IPS-15b (cell line): ENCODE results near the gene FANCL.
A peak's percentile ranks its signal among the peaks of the same experiment; 100 is the strongest.
"Not testable (repeated sequence)": the region's sequence is repeated elsewhere in the genome, so short reads cannot be mapped to it uniquely, and the experiment has no call there.

Experiments used
- H3K27me3 ChIP-seq: one replicate; pipeline ENCODE4 v1.6.1; 2013; ENCODE audit warnings: low read length; ENCODE audit not compliant: control insufficient read depth, insufficient read depth
- H3K36me3 ChIP-seq: one replicate; pipeline ENCODE4 v1.6.1; 2013; ENCODE audit warnings: low read length; ENCODE audit not compliant: control insufficient read depth, insufficient read depth
- H3K4me1 ChIP-seq: one replicate; pipeline ENCODE4 v1.6.1; 2013; ENCODE audit warnings: mild to moderate bottlenecking, low read length; ENCODE audit not compliant: control insufficient read depth, insufficient read depth
- H3K4me3 ChIP-seq: one replicate; pipeline ENCODE4 v1.5.1; 2013; ENCODE audit warnings: low read depth, low read length
- H3K9ac ChIP-seq: one replicate; pipeline ENCODE4 v1.6.1; 2013; ENCODE audit warnings: low read depth, mild to moderate bottlenecking, low read length
- H3K9me3 ChIP-seq: one replicate; pipeline ENCODE4 v1.6.1; 2013; ENCODE audit warnings: mild to moderate bottlenecking, low read length; ENCODE audit not compliant: control insufficient read depth, insufficient read depth

The FANCL gene

DNA sequence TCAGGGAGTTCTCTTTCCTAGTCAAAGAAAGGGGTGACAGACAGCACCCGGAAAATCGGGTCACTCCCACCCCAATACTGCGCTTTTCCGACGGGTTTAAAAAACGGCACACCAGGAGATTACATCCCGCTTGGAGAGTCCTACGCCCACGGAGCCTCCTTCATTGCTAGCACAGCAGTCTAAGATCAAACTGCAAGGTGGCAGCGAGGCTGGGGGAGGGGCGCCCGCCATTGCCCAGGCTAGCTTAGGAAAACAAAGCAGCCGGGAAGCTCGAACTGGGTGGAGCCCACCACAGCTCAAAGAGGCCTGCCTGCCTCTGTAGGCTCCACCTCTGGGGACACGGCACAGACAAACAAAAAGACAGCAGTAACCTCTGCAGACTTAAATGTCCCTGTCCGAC is 69.3 kb downstream of the FANCL start:
- not testable (repeated sequence) for H3K27me3 ChIP-seq
- H3K4me3 ChIP-seq, result peak overlapping the region; percentile 37

DNA sequence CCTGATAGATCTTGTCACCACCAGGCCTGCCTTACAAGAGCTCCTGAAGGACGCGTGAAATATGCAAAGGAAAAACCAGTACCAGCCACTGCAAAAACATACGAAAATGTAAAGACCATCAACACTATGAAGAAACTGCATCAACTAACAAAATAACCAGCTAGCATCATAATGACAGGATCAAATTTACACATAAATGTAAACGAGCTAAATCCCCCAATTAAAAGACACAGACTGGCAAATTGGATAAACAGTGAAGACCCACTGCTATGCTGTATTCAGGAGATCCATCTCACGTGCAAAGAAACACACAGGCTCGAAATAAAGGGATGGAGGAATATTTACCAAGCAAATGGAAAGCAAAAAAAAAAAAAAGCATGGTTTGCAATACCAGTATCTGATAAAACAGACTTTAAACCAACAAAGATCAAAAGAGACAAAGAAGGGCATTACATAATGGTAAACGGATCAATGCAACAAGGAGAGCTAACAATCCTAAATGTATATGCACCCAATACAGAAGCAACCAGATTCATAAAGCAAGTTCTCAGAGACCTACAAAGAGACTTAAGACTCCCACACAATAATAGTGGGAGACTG is 70.7 kb downstream of the FANCL start:
- H3K4me3 ChIP-seq, H3K9me3 ChIP-seq, H3K36me3 ChIP-seq, H3K27me3 ChIP-seq, H3K9ac ChIP-seq, H3K4me1 ChIP-seq: not testable (repeated sequence)

More for the DNA sequence above, 69.3 kb downstream of the FANCL start:
- H3K4me1 ChIP-seq, H3K36me3 ChIP-seq, H3K9ac ChIP-seq, H3K9me3 ChIP-seq: not testable (repeated sequence)

DNA sequence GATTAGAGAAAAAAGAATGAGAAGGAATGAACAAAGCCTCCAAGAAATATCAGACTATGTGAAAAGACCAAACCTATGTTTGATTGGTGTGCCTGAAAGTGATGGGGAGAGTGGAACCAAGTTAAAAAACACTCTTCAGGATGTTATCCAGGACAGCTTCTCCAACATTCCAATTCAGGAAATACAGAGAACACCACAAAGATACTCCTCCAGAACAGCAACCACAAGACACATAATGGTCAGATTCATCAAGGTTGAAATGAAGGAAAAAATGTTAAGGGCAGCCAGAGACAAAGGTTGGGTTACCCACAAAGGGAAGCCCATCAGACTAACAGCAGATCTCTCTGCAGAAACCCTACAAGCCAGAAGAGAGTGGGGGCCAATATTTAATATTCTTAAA is 71.3 kb downstream of the FANCL start:
- H3K36me3 ChIP-seq, H3K27me3 ChIP-seq, H3K4me3 ChIP-seq, H3K9me3 ChIP-seq, H3K4me1 ChIP-seq, H3K9ac ChIP-seq: not testable (repeated sequence)

DNA sequence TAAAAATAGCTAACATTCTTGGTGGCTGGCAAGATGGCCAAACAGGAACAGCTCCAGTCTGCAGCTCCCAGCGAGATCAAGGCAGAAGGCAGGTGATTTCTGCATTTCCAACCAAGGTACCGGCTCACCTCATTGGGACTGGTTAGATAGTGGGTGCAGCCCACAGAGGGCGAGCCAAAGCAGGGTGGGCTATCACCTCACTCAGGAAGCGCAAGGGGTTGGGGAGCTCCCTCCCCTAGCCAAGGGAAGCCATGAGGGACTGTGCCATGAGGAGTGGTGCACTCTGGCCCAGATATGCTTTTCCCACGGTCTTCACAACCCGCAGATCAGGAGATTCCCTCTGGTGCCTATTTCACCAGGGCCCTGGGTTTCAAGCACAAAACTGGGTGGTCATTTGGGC is 73.0 kb downstream of the FANCL start:
- not testable (repeated sequence) for H3K36me3 ChIP-seq, H3K4me1 ChIP-seq, H3K9me3 ChIP-seq, H3K9ac ChIP-seq, H3K4me3 ChIP-seq, H3K27me3 ChIP-seq

DNA sequence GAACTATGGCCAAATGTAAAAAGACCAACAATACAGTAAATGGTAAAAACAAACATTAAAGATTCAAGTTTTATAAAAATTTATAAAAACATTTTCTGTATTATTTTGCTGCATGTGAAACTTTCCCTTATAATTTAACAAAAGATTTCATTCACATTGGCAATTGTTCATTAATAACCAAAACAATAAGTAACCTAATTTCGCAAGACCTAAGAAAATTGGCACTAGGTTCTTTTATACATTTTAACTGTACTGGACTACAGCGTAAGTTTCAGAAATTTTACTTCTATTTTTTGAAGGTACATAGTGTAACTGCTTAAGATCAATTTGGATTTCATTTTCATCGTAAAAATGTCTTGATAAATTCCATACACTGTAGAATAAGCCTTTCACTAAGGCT is 77.2 kb downstream of the FANCL start:
- no peak overlapping the region for H3K4me3 ChIP-seq
- H3K9ac ChIP-seq, result no peak overlapping the region
- H3K9me3 ChIP-seq, result no peaks in the 10 kb centered on the region
- H3K36me3 ChIP-seq, result peaks cover 2% of the 10 kb centered on the region
- H3K4me1 ChIP-seq, result no peaks in the 10 kb centered on the region
- no peaks in the 10 kb centered on the region for H3K27me3 ChIP-seq

DNA sequence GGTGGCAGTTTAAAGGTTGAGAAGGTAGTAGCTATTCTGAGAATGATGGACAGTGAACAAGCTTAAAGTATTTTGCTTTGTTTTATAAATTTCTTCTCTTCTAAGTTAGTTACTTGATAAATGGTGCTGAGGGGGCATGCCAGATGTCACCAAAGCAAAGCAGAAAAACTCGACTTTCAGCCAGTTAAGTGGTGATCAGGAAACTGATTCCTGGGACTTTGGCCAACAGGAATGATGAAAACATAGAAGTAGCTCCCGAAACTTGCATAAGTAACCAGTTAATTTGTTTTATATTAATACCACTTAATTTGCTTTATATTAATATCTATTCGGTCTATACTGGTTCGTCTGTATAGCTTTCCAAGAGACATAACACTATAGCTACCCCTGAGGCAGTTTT is 82.6 kb downstream of the FANCL start:
- Histone ChIP-seq H3K4me1 (peaks cover 3% of the 10 kb centered on the region), H3K9me3 (no peaks in the 10 kb centered on the region), H3K36me3 (no peaks in the 10 kb centered on the region), H3K27me3 (no peaks in the 10 kb centered on the region), H3K4me3 (no peak overlapping the region), H3K9ac (no peak overlapping the region)

DNA sequence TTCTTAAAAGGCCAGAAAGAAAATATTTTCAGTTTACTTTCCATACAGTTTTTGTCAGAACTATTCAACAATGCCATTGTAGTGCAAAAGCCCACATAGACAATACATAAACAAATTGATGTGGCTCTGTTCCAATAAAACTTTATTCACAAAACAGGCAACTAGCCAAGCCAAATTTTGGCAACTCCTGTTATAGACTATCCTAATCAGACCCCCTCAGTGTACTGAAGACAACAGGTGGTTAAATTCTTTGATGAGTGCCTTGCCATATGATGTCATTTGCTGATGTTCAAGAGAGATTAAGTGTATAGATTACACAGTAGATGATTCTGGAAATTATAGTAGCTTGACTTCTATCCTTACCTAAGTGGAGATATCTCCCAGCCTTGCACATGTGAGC is 83.4 kb downstream of the FANCL start:
- Histone ChIP-seq H3K36me3 (no peaks in the 10 kb centered on the region), H3K9me3 (no peaks in the 10 kb centered on the region), H3K9ac (no peak overlapping the region), H3K4me1 (peaks cover 3% of the 10 kb centered on the region), H3K4me3 (no peak overlapping the region), H3K27me3 (no peaks in the 10 kb centered on the region)

DNA sequence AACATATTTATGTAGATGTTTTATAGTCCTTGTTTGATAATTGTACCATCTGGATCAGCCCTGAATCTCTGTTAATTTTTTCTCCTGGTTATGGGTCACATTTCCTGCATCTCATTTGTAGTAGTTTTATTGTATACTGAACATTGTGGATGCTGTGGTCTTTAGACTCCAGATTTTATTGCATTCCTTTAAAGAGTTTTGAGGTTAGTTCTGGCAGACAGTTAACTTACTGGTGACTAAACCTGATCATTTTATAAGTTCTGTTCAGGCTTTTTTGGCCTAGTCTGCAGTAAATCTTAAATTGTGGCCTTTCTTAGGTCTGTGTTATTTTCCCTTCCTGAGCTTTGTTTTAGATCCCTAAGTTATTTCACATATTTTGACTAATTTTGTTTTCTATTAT is 84.3 kb downstream of the FANCL start:
- H3K9ac ChIP-seq, result no peak overlapping the region
- peaks cover 3% of the 10 kb centered on the region for H3K4me1 ChIP-seq
- H3K27me3 ChIP-seq, result no peaks in the 10 kb centered on the region
- H3K36me3 ChIP-seq, result no peaks in the 10 kb centered on the region
- H3K4me3 ChIP-seq, result no peak overlapping the region
- no peaks in the 10 kb centered on the region for H3K9me3 ChIP-seq

DNA sequence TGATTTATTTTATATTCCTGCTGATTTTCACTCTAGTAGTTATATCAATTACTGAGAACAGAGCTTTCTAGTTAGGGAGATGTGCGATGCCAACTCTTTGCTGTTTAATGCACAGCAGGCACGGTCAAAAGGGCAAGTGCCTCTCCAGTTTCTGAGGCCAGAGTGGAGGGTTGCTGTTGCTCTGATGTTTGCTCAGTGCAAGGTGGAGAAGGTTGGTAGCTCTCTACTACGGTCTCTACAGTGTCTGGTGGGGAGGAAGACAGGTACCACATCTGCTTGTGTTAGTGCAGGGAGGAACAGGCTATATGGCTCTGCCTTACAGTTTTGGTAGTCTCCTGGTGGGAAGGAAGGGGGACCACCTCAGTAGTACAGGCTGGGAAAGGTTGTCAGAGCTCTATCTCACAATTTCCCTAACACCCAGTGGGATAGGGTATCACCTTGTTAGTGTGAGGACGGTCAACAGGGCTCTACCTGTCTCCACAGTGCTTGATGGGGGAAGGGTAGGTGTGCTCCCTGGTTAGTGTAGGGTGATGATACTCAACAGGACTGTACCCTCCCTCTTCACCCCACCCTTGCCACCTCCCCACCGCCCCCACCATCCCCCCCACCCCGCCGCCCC is 85.9 kb downstream of the FANCL start:
- Histone ChIP-seq H3K4me1 (peaks cover 3% of the 10 kb centered on the region), H3K9ac (no peak overlapping the region), H3K4me3 (no peak overlapping the region), H3K36me3 (no peaks in the 10 kb centered on the region), H3K27me3 (no peaks in the 10 kb centered on the region), H3K9me3 (no peaks in the 10 kb centered on the region)

DNA sequence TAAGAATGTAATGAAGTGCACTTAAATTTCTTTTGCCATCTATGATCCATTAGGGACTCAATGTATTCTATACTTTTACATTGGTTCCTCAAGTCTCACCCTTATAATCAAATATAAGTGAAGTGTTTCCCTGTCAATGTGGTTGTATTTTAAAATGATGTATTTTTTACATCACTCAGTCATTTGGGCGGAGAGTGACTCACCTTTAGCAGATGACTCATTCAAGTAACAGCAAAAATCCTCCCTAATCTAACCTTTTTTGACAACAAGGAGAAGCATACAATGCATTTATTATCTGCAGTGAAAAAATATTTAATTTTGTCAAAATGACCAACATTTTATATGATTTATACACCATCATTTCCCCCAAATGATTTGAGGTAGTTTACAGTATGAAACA is 94.4 kb downstream of the FANCL start:
- Histone ChIP-seq H3K4me3 (no peak overlapping the region), H3K9me3 (no peaks in the 10 kb centered on the region), H3K4me1 (no peaks in the 10 kb centered on the region), H3K27me3 (no peaks in the 10 kb centered on the region), H3K9ac (no peak overlapping the region), H3K36me3 (no peaks in the 10 kb centered on the region)

DNA sequence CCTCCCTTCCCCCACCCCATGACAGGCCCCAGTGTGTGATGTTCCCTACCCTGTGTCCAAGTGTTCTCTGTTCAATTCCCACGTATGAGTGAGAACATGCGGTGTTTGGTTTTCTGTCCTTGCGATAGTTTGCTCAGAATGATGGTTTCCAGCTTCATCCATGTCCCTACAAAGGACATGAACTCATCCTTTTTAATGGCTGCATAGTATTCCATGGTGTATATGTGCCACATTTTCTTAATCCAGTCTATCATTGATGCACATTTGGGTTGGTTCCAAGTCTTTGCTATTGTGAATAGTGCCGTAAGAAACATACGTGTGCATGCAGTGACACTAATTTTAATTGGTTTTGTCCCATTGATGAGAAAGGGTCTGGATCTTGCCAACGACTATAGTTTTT is 95.4 kb downstream of the FANCL start:
- H3K9ac ChIP-seq, H3K4me3 ChIP-seq, H3K4me1 ChIP-seq, H3K27me3 ChIP-seq, H3K9me3 ChIP-seq, H3K36me3 ChIP-seq: not testable (repeated sequence)

DNA sequence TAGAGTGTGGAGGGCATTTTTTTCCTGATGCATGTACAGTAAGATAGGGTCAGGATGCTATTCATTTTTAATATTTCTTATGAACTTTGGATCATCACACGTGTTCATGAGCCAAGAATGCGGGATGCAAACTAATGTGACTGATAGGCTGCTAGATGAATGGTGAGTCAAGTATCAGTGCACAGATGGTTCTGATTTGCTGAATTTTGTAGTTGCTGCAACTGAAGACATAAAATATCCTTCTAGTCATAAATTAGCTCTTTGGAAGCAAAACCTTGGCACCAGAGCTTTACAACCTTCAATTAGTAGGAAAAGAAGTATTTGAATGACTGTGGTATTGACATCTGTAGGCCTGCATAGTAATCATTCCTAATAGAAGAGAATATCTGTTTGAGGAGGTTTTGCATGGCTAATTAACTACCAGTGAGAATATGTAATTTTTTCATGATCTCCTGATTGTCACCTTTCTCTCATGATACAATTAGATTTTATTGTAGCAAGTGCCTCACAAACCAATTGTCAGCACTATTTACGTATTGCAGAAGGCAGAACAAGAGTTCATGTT is 100.5 kb downstream of the FANCL start:
- no peaks in the 10 kb centered on the region for H3K4me1 ChIP-seq
- no peaks in the 10 kb centered on the region for H3K27me3 ChIP-seq
- H3K4me3 ChIP-seq, result no peak overlapping the region
- H3K9ac ChIP-seq, result no peak overlapping the region
- H3K9me3 ChIP-seq, result no peaks in the 10 kb centered on the region
- H3K36me3 ChIP-seq, result no peaks in the 10 kb centered on the region
